GM19351 (cell line): ENCODE measurements around the gene TMEM158.

Source experiments
- ATAC-seq: cut with Tn5 transposase; IDR thresholded peaks from one replicate; pipeline ENCODE4 v1.9.1; 2021; ENCODE audit warnings: mild to moderate bottlenecking, moderate library complexity; ENCODE audit not compliant: unreplicated experiment

Gene TMEM158

GRCh38 chr3:45178183-45179023 is 47.7 kb downstream of the TMEM158 start:
- no peak for ATAC-seq

GRCh38 chr3:45176912-45177311 is 49.2 kb downstream of the TMEM158 start:
- no peak for ATAC-seq
